Sigmoid colon (tissue), 7 donors: ENCODE measurements around the gene SP9. TPM values are rescaled to one million over a fixed set of nuclear protein-coding genes. Genes with fewer than 3 reads are reported as not detected.

ENCODE experiments used
- DNase-seq: peaks from one replicate; pipeline ENCODE4 v3.0.0-alpha.2; 2019
- H3K27ac ChIP-seq, 4 donors: fragments of 200-600 bp; sonication (generic); one replicate each; pipeline ENCODE4 v1.5.1; 2016 to 2019; ENCODE audit warnings: mild to moderate bottlenecking in 1 of 4
- H3K27me3 ChIP-seq, 3 donors: fragments of 200-600 bp; sonication (generic); one replicate each; pipeline ENCODE4 v1.5.1; 2019; ENCODE audit warnings: mild to moderate bottlenecking in 1 of 3
- H3K36me3 ChIP-seq, 4 donors: fragments of 200-600 bp; sonication (generic); one replicate each; pipeline ENCODE4 v1.5.1; 2016 to 2019
- H3K4me1 ChIP-seq, 4 donors: fragments of 200-600 bp; sonication (generic); one replicate each; pipeline ENCODE4 v1.5.1; 2017 to 2019
- H3K4me3 ChIP-seq, 4 donors: fragments of 200-600 bp; sonication (generic); one replicate each; pipeline ENCODE4 v1.5.1; 2017 to 2019; ENCODE audit warnings: mild to moderate bottlenecking in 2 of 4, moderate library complexity in 1 of 4
- H3K9me3 ChIP-seq, 4 donors: fragments of 200-600 bp in 3 of 4; sonication (generic) in 3 of 4; one replicate each; pipeline versions ENCODE4 v1.5.1 to v1.6.1; 2013 to 2019
- EP300 ChIP-seq, 4 donors: sonication (generic); formaldehyde crosslinking; IDR thresholded peaks; one replicate each; pipeline ENCODE4 v1.6.1; 2017; ENCODE audit warnings: antibody characterized with exemption in 4 of 4
- POLR2A ChIP-seq, 2 donors: fragments of 450-650 bp; IDR thresholded peaks; one replicate each; pipeline ENCODE4 v1.6.1; 2016; ENCODE audit warnings: antibody characterized with exemption in 2 of 2, mild to moderate bottlenecking in 2 of 2, moderate library complexity in 2 of 2
- POLR2AphosphoS5 ChIP-seq, 4 donors: sonication (generic); formaldehyde crosslinking; IDR thresholded peaks; one replicate each; pipeline ENCODE4 v1.6.1; 2017; ENCODE audit warnings: antibody characterized with exemption in 4 of 4
- WGBS, 2 donors: extraction: QIAGEN DNeasy Blood & Tissue Kit; methylation state at CpG; one replicate each; pipeline ENCODE4 v1.1.7; 2013; 5-methylcytosine and 5-hydroxymethylcytosine counted together
- intact Hi-C: fragments of 100-400 bp; cut with DNase I; formaldehyde crosslinking; loops from one replicate; pipeline ENCODE4 v1.15.1; 2023
- polyA plus RNA-seq, 3 donors: library from polyadenylated mRNA; stranded (reverse); fragments of 200-250 nt; gene quantifications; one replicate each; pipeline ENCODE4 v1.2.3, GENCODE V29; 2013
- total RNA-seq, 4 donors: library from RNA; depleted of rRNA; stranded (reverse); fragments of >200 nt; gene quantifications; one replicate each; pipeline ENCODE4 v1.1.0, GENCODE V29; 2016
- TF ChIP-seq, protein P1 (sequence below), 4 experiments: fragments of 450-650 bp in 3 of 4; fragments of 200-600 bp in 1 of 4; IDR thresholded peaks; one replicate each; pipeline ENCODE4 v1.5.1; 2016 to 2019; ENCODE audit warnings: antibody characterized with exemption in 4 of 4, mild to moderate bottlenecking in 3 of 4, moderate library complexity in 2 of 4
- donor health status: healthy with polysubstance abuse.
- donor health status: Bipolar disorder and iron deficiency.
- donor health status: healthy.

Gene SP9
- total and polyA plus RNA-seq, 7 donors: not detected

- H3K4me3 ChIP-seq: no peak overlapping the region
- no peak overlapping the region for H3K27ac ChIP-seq
- peaks cover 0 to 3% (median 0%) of the 10 kb centered on the region in 4 donors for H3K9me3 ChIP-seq
- peaks cover 0 to 74% (median 23%) of the 10 kb centered on the region in 4 donors for H3K36me3 ChIP-seq
- no peak for DNase-seq
- no peaks in the 10 kb centered on the region for H3K27me3 ChIP-seq
- H3K4me1 ChIP-seq: no peaks in the 10 kb centered on the region
- 96% methylated on average over 1 of the region's 1 CpG for WGBS, 2 donors
- intact Hi-C loops: no loop called here
- TF ChIP-seq POLR2AphosphoS5 (IDR thresholded peaks at IDR 0.05): no peak
- no peak for TF ChIP-seq EP300 (IDR thresholded peaks at IDR 0.05)
- TF ChIP-seq POLR2A (IDR thresholded peaks at IDR 0.05): no peak
- TF ChIP-seq, protein P1, sequence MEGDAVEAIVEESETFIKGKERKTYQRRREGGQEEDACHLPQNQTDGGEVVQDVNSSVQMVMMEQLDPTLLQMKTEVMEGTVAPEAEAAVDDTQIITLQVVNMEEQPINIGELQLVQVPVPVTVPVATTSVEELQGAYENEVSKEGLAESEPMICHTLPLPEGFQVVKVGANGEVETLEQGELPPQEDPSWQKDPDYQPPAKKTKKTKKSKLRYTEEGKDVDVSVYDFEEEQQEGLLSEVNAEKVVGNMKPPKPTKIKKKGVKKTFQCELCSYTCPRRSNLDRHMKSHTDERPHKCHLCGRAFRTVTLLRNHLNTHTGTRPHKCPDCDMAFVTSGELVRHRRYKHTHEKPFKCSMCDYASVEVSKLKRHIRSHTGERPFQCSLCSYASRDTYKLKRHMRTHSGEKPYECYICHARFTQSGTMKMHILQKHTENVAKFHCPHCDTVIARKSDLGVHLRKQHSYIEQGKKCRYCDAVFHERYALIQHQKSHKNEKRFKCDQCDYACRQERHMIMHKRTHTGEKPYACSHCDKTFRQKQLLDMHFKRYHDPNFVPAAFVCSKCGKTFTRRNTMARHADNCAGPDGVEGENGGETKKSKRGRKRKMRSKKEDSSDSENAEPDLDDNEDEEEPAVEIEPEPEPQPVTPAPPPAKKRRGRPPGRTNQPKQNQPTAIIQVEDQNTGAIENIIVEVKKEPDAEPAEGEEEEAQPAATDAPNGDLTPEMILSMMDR (IDR thresholded peaks at IDR 0.05): no peak
These were observed 33.9 kb downstream of the SP9 start for GRCh38 chr2:174368691-174369090.

DNA sequence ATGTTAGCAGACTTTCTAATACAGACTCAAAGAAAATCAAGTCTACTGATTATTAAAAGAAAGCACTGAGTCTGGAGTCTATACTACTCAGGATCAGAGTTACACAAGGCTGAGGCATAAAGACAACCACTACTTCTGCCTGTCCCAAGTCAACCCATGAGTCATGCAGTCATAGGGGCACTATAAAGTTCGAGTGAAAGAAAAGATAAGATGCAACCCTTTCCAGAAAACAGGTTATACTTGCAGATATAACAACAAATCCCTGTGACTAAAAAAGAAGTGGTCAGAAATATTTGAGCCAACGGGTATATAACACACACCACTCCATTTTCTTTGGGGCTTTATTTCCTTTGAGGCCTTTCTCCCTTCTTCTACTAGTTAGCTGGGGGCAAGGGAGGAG is 42.2 kb downstream of the SP9 start:
- TF ChIP-seq POLR2AphosphoS5 (IDR thresholded peaks at IDR 0.05): no peak
- no peak for TF ChIP-seq EP300 (IDR thresholded peaks at IDR 0.05)
- TF ChIP-seq POLR2A (IDR thresholded peaks at IDR 0.05): no peak
- TF ChIP-seq, protein P1 (IDR thresholded peaks at IDR 0.05): no peak
- Histone ChIP-seq H3K27ac (no peak overlapping the region), H3K4me3 (no peak overlapping the region), H3K4me1 (no peaks in the 10 kb centered on the region), H3K27me3 (no peaks in the 10 kb centered on the region), H3K9me3 (no peaks in the 10 kb centered on the region), H3K36me3 (peaks cover 9 to 99% (median 43%) of the 10 kb centered on the region in 4 donors)
- no peak for DNase-seq
- intact Hi-C loops: no loop called here
- WGBS, 2 donors: 74 to 89% methylated on average over 2 of the region's 2 CpGs

DNA sequence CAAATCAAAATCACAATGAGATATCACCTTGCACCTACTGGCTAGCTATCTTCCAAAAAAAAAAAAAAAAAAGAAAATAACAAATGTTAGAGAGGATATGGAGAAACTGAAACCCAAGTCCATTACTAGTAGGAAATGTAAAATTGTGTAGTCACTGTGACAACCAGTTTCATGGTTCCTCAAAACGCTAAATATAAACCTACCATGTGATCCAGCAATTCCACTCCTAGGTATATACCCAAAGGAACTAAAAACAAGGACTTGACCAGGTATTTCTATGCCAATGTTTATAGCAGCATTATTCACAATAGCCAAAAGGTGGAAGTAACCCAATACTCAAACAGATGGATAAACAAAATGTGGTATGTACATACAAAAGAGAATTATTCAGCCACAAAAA is 49.0 kb downstream of the SP9 start:
- no peak overlapping the region for H3K4me3 ChIP-seq
- DNase-seq: no peak
- WGBS, 2 donors: 74 to 89% methylated on average over 1 of the region's 1 CpG
- no peaks in the 10 kb centered on the region for H3K9me3 ChIP-seq
- no peaks in the 10 kb centered on the region for H3K27me3 ChIP-seq
- intact Hi-C loops: no loop called here
- no peak overlapping the region for H3K27ac ChIP-seq
- no peaks in the 10 kb centered on the region for H3K4me1 ChIP-seq
- TF ChIP-seq POLR2AphosphoS5 (IDR thresholded peaks at IDR 0.05) (no peak), POLR2A (IDR thresholded peaks at IDR 0.05) (no peak), EP300 (IDR thresholded peaks at IDR 0.05) (no peak)
- TF ChIP-seq, protein P1 (IDR thresholded peaks at IDR 0.05): no peak
- peaks cover 5 to 60% (median 27%) of the 10 kb centered on the region in 4 donors for H3K36me3 ChIP-seq

DNA sequence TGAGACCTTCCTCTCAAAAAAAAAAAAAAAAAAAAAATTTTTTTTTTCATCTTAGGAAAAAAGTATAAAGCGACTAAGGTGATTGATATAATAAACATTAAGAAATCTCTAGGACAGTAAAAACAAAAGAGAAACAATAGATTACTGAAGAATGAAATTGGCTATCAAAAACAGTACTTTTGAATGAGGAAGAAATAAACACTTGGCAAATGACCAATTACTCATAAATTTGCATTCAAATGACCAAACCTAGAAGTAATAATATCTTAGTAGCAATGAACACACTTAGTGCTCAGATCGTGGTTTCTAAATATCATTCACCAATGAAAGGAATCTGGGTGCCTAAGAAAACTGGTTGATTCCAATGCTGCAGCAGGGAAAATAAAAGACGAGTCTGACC is 50.4 kb downstream of the SP9 start:
- no peak overlapping the region for H3K27ac ChIP-seq
- peaks cover 0 to 54% (median 18%) of the 10 kb centered on the region in 4 donors for H3K36me3 ChIP-seq
- TF ChIP-seq POLR2A (IDR thresholded peaks at IDR 0.05): no peak
- no peak for TF ChIP-seq POLR2AphosphoS5 (IDR thresholded peaks at IDR 0.05)
- no peak for TF ChIP-seq EP300 (IDR thresholded peaks at IDR 0.05)
- TF ChIP-seq, protein P1 (IDR thresholded peaks at IDR 0.05): no peak
- DNase-seq: no peak
- H3K9me3 ChIP-seq: no peaks in the 10 kb centered on the region
- H3K27me3 ChIP-seq: no peaks in the 10 kb centered on the region
- no peak overlapping the region for H3K4me3 ChIP-seq
- intact Hi-C loops: no loop called here
- no peaks in the 10 kb centered on the region for H3K4me1 ChIP-seq
- WGBS, 2 donors: 88 to 94% methylated on average over 3 of the region's 3 CpGs

Other genes with a start within 250 kb of the SP9 start
- 10 to 100 TPM; 51.5 to 67.6 (median 54.4) TPM for gene OLA1, start 86.4 kb upstream of the SP9 start, total RNA-seq
- gene OLA1, start 86.4 kb upstream of the SP9 start, polyA plus RNA-seq: 10 to 100 TPM; 72.1 to 99.6 (median 82.9) TPM
- gene SCRN3, start 60.8 kb downstream of the SP9 start, total RNA-seq: 10 to 100 TPM; 13.7 to 25.0 (median 15.4) TPM
- 10 to 100 TPM in 2 of 3 donors, 1 to 10 TPM in 1; 9.6 to 31.0 (median 15.3) TPM for gene SCRN3, start 60.8 kb downstream of the SP9 start, polyA plus RNA-seq
- gene GPR155, start 152.1 kb downstream of the SP9 start, total RNA-seq: 10 to 100 TPM; 19.1 to 28.9 (median 22.7) TPM
- gene GPR155, start 152.1 kb downstream of the SP9 start, polyA plus RNA-seq: 1 to 10 TPM in 1 of 3 donors, under 1 TPM in 2; under 0.01 to 4.1 (median 0.69) TPM